HEK293 (cell line): ENCODE results near the gene TBCCD1.

Experiments
- CTCF ChIA-PET: fragments of 350-600 bp; formaldehyde crosslinking; extraction: SDS; loops from one replicate; lab custom pipeline; 2021; ENCODE audit warnings: antibody characterized with exemption; lab: Yijun Ruan, JAX
- POLR2A ChIA-PET: fragments of 300-600 bp; formaldehyde crosslinking; extraction: SDS; loops from one replicate; lab custom pipeline; 2020; ENCODE audit warnings: antibody characterized with exemption, inconsistent platforms; lab: Yijun Ruan, JAX
- H3K27ac ChIP-seq: fragments of 200-500 bp; sonication (Bioruptor generic); 2 replicates; pipeline ENCODE4 v1.5.1; 2014; ENCODE audit warnings: low read depth, low read length, control low read depth, inconsistent platforms; ENCODE audit errors: extremely low read depth
- H3K36me3 ChIP-seq, 2 experiments: fragments of 200-500 bp in 1 of 2; sonication (Bioruptor generic) in 1 of 2; 1 replicate in 1 of 2; 2 replicates in 1 of 2; pipeline ENCODE4 v1.5.1; 2014 to 2017; ENCODE audit warnings: inconsistent platforms in 2 of 2, low read length in 2 of 2; ENCODE audit not compliant: control insufficient read depth in 2 of 2, insufficient read depth in 1 of 2
- H3K4me1 ChIP-seq: fragments of 200-500 bp; sonication (Bioruptor generic); 2 replicates; pipeline ENCODE4 v1.5.1; 2014; ENCODE audit warnings: mild to moderate bottlenecking, low read length, inconsistent platforms; ENCODE audit not compliant: control insufficient read depth, insufficient read depth
- H3K4me3 ChIP-seq: 2 replicates; pipeline ENCODE4 v1.5.1; 2011; ENCODE audit warnings: low read depth, mild to moderate bottlenecking, control low read depth, low read length, moderate library complexity
- H3K9me3 ChIP-seq: fragments of 200-500 bp; sonication (Bioruptor generic); 2 replicates; pipeline ENCODE4 v1.5.1; 2014; ENCODE audit warnings: low read depth, low read length, inconsistent platforms; ENCODE audit not compliant: control insufficient read depth, insufficient read depth
- BCL11B ChIP-seq: fragments of 450-650 bp; formaldehyde crosslinking; IDR thresholded peaks from 2 replicates; pipeline ENCODE4 v1.5.1; 2016; ENCODE audit warnings: low read depth, missing biosample characterization, missing genetic modification characterization
- HOXC10 ChIP-seq: sonication (generic); formaldehyde crosslinking; IDR thresholded peaks from 2 replicates; pipeline ENCODE4 v1.8.1; 2023; ENCODE audit warnings: mild to moderate bottlenecking, missing genetic modification reagents
- SCRT1 ChIP-seq: fragments of 450-650 bp; formaldehyde crosslinking; IDR thresholded peaks from 2 replicates; pipeline ENCODE4 v1.5.1; 2016; ENCODE audit warnings: missing biosample characterization, missing genetic modification characterization, borderline replicate concordance
- SP7 ChIP-seq: fragments of 450-650 bp; formaldehyde crosslinking; IDR thresholded peaks from 2 replicates; pipeline ENCODE4 v1.5.1; 2016; ENCODE audit warnings: missing biosample characterization, missing genetic modification characterization
- WT1 ChIP-seq: fragments of 450-650 bp; formaldehyde crosslinking; IDR thresholded peaks from 2 replicates; pipeline ENCODE4 v1.5.1; 2016; ENCODE audit warnings: missing biosample characterization, missing genetic modification characterization
- YY2 ChIP-seq: fragments of 450-650 bp; formaldehyde crosslinking; IDR thresholded peaks from 2 replicates; pipeline ENCODE4 v1.5.1; 2016; ENCODE audit warnings: missing biosample characterization, missing genetic modification characterization
- ZBTB8A ChIP-seq: fragments of 450-650 bp; formaldehyde crosslinking; IDR thresholded peaks from 2 replicates; pipeline ENCODE4 v1.5.1; 2016; ENCODE audit warnings: missing biosample characterization, missing genetic modification characterization
- ZFHX2 ChIP-seq: fragments of 450-650 bp; formaldehyde crosslinking; conservative IDR thresholded peaks from 2 replicates; pipeline ENCODE4 v1.5.1; 2016; ENCODE audit warnings: missing biosample characterization, missing genetic modification characterization
- ZNF138 ChIP-seq: fragments of 450-650 bp; formaldehyde crosslinking; IDR thresholded peaks from 2 replicates; pipeline ENCODE4 v1.5.1; 2016; ENCODE audit warnings: missing biosample characterization, missing genetic modification characterization, borderline replicate concordance
- ZNF211 ChIP-seq: fragments of 450-650 bp; formaldehyde crosslinking; IDR thresholded peaks from 2 replicates; pipeline ENCODE4 v1.5.1; 2016; ENCODE audit warnings: low read depth, missing biosample characterization, missing genetic modification characterization
- ZNF280D ChIP-seq: fragments of 450-650 bp; formaldehyde crosslinking; IDR thresholded peaks from 2 replicates; pipeline ENCODE4 v1.5.1; 2016; ENCODE audit warnings: missing biosample characterization, missing genetic modification characterization
- ZNF354C ChIP-seq: fragments of 450-650 bp; formaldehyde crosslinking; IDR thresholded peaks from 2 replicates; pipeline ENCODE4 v1.5.1; 2016; ENCODE audit warnings: missing biosample characterization, missing genetic modification characterization, low read depth, borderline replicate concordance
- ZNF394 ChIP-seq: fragments of 450-650 bp; formaldehyde crosslinking; IDR thresholded peaks from 2 replicates; pipeline ENCODE4 v1.5.1; 2016; ENCODE audit warnings: missing biosample characterization, missing genetic modification characterization, mild to moderate bottlenecking, moderate library complexity, borderline replicate concordance
- ZNF530 ChIP-seq: fragments of 450-650 bp; formaldehyde crosslinking; IDR thresholded peaks from 2 replicates; pipeline ENCODE4 v1.5.1; 2016; ENCODE audit warnings: low read depth, missing biosample characterization, missing genetic modification characterization
- ZNF747 ChIP-seq: fragments of 450-650 bp; formaldehyde crosslinking; IDR thresholded peaks from 2 replicates; pipeline ENCODE4 v1.5.1; 2016; ENCODE audit warnings: missing biosample characterization, missing genetic modification characterization
- TF ChIP-seq, protein P1 (sequence below): fragments of 450-650 bp; formaldehyde crosslinking; IDR thresholded peaks from 2 replicates; pipeline ENCODE4 v1.5.1; 2017; ENCODE audit warnings: missing biosample characterization, missing genetic modification characterization
- TF ChIP-seq, protein P2 (sequence below): fragments of 450-650 bp; formaldehyde crosslinking; IDR thresholded peaks from 2 replicates; pipeline ENCODE4 v1.5.1; 2016; ENCODE audit warnings: missing biosample characterization, missing genetic modification characterization
- TF ChIP-seq, protein P3 (sequence below): fragments of 450-650 bp; formaldehyde crosslinking; IDR thresholded peaks from 2 replicates; pipeline ENCODE4 v1.5.1; 2016; ENCODE audit warnings: missing biosample characterization, missing genetic modification characterization

Gene TBCCD1

GRCh38 chr3:186598794-186599141 lies 31.6 kb upstream of the TBCCD1 start (continued):
- TF ChIP-seq, protein P1, sequence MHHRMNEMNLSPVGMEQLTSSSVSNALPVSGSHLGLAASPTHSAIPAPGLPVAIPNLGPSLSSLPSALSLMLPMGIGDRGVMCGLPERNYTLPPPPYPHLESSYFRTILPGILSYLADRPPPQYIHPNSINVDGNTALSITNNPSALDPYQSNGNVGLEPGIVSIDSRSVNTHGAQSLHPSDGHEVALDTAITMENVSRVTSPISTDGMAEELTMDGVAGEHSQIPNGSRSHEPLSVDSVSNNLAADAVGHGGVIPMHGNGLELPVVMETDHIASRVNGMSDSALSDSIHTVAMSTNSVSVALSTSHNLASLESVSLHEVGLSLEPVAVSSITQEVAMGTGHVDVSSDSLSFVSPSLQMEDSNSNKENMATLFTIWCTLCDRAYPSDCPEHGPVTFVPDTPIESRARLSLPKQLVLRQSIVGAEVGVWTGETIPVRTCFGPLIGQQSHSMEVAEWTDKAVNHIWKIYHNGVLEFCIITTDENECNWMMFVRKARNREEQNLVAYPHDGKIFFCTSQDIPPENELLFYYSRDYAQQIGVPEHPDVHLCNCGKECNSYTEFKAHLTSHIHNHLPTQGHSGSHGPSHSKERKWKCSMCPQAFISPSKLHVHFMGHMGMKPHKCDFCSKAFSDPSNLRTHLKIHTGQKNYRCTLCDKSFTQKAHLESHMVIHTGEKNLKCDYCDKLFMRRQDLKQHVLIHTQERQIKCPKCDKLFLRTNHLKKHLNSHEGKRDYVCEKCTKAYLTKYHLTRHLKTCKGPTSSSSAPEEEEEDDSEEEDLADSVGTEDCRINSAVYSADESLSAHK (tag by site-specific recombination): no peak
- TF ChIP-seq ZNF530 (tag by site-specific recombination): no peak
- TF ChIP-seq ZNF138 (tag by site-specific recombination): no peak
- no peak for TF ChIP-seq ZBTB8A (tag by site-specific recombination)
- TF ChIP-seq WT1 (tag by site-specific recombination): no peak
- no peak for TF ChIP-seq ZNF747 (tag by site-specific recombination)
- no peak for TF ChIP-seq BCL11B
- no peak for TF ChIP-seq SCRT1 (tag by site-specific recombination)
- no peak for TF ChIP-seq SP7 (tag by site-specific recombination)
- TF ChIP-seq ZNF211: no peak
- TF ChIP-seq, protein P2, sequence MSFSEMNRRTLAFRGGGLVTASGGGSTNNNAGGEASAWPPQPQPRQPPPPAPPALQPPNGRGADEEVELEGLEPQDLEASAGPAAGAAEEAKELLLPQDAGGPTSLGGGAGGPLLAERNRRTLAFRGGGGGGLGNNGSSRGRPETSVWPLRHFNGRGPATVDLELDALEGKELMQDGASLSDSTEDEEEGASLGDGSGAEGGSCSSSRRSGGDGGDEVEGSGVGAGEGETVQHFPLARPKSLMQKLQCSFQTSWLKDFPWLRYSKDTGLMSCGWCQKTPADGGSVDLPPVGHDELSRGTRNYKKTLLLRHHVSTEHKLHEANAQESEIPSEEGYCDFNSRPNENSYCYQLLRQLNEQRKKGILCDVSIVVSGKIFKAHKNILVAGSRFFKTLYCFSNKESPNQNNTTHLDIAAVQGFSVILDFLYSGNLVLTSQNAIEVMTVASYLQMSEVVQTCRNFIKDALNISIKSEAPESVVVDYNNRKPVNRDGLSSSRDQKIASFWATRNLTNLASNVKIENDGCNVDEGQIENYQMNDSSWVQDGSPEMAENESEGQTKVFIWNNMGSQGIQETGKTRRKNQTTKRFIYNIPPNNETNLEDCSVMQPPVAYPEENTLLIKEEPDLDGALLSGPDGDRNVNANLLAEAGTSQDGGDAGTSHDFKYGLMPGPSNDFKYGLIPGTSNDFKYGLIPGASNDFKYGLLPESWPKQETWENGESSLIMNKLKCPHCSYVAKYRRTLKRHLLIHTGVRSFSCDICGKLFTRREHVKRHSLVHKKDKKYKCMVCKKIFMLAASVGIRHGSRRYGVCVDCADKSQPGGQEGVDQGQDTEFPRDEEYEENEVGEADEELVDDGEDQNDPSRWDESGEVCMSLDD (tag by site-specific recombination): no peak
- no peak for TF ChIP-seq YY2 (tag by site-specific recombination)
- TF ChIP-seq, protein P3, sequence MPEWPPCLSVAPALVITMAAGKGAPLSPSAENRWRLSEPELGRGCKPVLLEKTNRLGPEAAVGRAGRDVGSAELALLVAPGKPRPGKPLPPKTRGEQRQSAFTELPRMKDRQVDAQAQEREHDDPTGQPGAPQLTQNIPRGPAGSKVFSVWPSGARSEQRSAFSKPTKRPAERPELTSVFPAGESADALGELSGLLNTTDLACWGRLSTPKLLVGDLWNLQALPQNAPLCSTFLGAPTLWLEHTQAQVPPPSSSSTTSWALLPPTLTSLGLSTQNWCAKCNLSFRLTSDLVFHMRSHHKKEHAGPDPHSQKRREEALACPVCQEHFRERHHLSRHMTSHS (tag by site-specific recombination): no peak

DNA sequence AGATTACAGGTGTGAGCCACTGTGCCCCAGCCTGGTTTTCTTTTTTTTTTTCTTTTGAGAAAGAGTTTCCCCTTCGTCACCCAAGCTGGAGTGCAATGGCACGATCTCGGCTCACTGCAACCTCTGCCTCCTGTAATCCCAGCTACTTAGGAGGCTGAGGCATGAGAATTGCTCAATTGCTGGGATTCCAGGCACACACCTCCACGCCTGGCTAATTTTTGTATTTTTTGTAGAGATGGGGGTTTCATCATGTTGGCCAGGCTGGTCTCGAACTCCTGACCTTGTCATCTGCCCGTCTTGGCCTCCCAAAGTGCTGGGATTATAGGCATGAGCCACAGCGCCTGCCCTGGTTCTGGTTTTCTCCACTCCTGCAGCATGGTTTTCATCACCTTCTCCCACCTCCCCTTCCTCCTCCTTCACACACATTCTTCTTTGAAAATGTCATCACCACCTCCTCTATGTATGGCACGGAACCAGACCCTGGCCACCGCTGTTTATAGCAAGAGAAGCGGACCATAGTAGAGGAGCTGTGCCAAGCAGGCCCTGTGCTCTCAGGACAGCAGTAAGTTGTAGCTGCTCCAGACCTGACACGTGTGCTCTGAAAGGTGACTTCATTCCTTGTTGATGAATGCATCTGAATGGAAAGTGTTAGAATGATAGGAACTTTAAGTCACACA lies 31.1 kb upstream of the TBCCD1 start:
- POLR2A ChIA-PET: interaction anchor here (0.7 to 1.9 kb wide), 2 partner anchors 186 to 240 kb away, joined by 5 to 14 read pairs; partner anchors contain the start of gene EIF4A2
- H3K27ac ChIP-seq: no peak overlapping the region
- H3K9me3 ChIP-seq: no peaks in the 10 kb centered on the region
- TF ChIP-seq ZFHX2 (tag by site-specific recombination): peak; percentile 68
- peak; percentile 30; the same call in 1 of the 2 replicates for TF ChIP-seq ZNF394
- TF ChIP-seq ZNF280D (tag by site-specific recombination): no peak
- TF ChIP-seq HOXC10: no peak
- no peak for TF ChIP-seq ZNF354C (tag by site-specific recombination)
- CTCF ChIA-PET: interaction anchor here (0.6 to 2.6 kb wide), 2 partner anchors 14 to 17 kb away, joined by 6 to 12 read pairs; no protein-coding TSS in a partner anchor
- H3K4me1 ChIP-seq: no peaks in the 10 kb centered on the region
- no peaks in the 10 kb centered on the region for H3K36me3 ChIP-seq
- no peak overlapping the region for H3K4me3 ChIP-seq
